ENCODE measurements around the gene RPL12.

The RPL12 gene

DNA sequence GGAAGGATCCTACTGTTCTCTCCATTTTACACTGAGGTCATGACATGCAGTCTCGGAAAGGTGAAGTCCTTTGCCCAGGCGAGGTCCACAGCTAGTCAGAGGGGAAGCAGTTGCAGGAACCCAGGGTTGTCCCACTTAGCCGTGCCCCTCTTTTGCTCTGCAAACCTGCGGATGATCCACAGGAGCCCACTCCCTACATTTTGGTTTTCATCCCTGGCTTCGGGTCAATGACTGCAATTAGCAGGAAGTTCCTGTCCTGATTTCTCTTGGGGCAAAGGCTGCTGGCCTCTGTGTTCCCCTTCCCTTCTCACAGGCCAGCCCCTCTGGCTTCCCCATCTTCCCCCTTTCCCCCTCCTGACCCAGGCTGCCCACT is 52.9 kb downstream of the RPL12 start:
- no peak for DNase-seq
- no peaks in the 10 kb centered on the region for H3K4me1 ChIP-seq (ENCODE audit: insufficient read depth, low read length)
- no peaks in the 10 kb centered on the region for H3K9me3 ChIP-seq (ENCODE audit: insufficient read depth, low read length, severe bottlenecking)
- TF ChIP-seq EZH2 (IDR thresholded peaks at IDR 0.05; ENCODE audit: borderline replicate concordance, low read depth, low read length, severe bottlenecking), result no peak
- TF ChIP-seq, protein P1, sequence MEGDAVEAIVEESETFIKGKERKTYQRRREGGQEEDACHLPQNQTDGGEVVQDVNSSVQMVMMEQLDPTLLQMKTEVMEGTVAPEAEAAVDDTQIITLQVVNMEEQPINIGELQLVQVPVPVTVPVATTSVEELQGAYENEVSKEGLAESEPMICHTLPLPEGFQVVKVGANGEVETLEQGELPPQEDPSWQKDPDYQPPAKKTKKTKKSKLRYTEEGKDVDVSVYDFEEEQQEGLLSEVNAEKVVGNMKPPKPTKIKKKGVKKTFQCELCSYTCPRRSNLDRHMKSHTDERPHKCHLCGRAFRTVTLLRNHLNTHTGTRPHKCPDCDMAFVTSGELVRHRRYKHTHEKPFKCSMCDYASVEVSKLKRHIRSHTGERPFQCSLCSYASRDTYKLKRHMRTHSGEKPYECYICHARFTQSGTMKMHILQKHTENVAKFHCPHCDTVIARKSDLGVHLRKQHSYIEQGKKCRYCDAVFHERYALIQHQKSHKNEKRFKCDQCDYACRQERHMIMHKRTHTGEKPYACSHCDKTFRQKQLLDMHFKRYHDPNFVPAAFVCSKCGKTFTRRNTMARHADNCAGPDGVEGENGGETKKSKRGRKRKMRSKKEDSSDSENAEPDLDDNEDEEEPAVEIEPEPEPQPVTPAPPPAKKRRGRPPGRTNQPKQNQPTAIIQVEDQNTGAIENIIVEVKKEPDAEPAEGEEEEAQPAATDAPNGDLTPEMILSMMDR (IDR thresholded peaks at IDR 0.05; ENCODE audit: borderline replicate concordance, extremely low read depth, low read length, poor library complexity, severe bottlenecking), result no peak
- H3K36me3 ChIP-seq (ENCODE audit: insufficient read depth, low read length), result no peaks in the 10 kb centered on the region
- H3K79me2 ChIP-seq (ENCODE audit: insufficient read depth, low read length), result no peaks in the 10 kb centered on the region
- H3K27me3 ChIP-seq (ENCODE audit: insufficient read depth, low read length, poor library complexity), result peaks cover 39% of the 10 kb centered on the region
- no peak overlapping the region for H3K27ac ChIP-seq (ENCODE audit: low read length)
- H3K9ac ChIP-seq (ENCODE audit: low read depth, low read length), result no peak overlapping the region
- no peak overlapping the region for H2AFZ ChIP-seq (ENCODE audit: low read depth, low read length)
- no peak overlapping the region for H3K4me3 ChIP-seq (ENCODE audit: low read depth in 1 of 2, low read length in 2 of 2)
- H4K20me1 ChIP-seq (ENCODE audit: insufficient read depth, low read length), result peaks cover 68% of the 10 kb centered on the region
- H3K4me2 ChIP-seq (ENCODE audit: insufficient read depth, low read length), result no peak overlapping the region
- ATAC-seq (ENCODE audit: insufficient read depth, low read depth), result no peak
